DOHH2 (cell line): ENCODE data around the gene JPH2.

Experiments used
- EZH2phosphoT487 ChIP-seq: fragments of 200-600 bp; sonication (generic); IDR thresholded peaks from 2 replicates; pipeline ENCODE4 v1.6.1; 2017; ENCODE audit warnings: borderline replicate concordance, mild to moderate bottlenecking, antibody characterized with exemption, low read length, moderate library complexity, mixed read lengths
- TF ChIP-seq, protein P1 (sequence below): fragments of 200-600 bp; sonication (generic); IDR thresholded peaks from one replicate; pipeline ENCODE4 v1.5.1; 2014; ENCODE audit warnings: antibody characterized with exemption, mild to moderate bottlenecking, low read depth, low read length; ENCODE audit not compliant: poor library complexity, severe bottlenecking

DNA sequence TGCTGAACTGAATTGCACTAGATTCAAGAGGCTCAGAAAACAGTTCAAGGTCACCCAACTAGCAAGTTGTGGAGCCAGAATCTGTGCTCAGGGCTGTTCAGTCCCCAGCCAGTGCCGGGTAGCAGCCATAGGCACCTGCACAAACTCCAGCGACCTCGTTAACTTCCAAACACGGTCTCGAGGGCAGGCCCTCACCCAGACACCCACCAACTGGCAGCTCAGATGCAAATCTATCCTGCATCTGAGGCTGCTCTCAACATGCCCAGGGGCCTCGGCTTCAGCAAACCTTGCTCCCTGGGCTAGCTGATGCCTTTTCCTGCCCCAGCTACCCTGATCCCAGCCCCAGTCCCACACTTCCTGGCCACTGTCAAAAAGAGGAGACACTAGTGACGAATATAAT is 3.7 kb downstream of the JPH2 start:
- TF ChIP-seq, protein P1, sequence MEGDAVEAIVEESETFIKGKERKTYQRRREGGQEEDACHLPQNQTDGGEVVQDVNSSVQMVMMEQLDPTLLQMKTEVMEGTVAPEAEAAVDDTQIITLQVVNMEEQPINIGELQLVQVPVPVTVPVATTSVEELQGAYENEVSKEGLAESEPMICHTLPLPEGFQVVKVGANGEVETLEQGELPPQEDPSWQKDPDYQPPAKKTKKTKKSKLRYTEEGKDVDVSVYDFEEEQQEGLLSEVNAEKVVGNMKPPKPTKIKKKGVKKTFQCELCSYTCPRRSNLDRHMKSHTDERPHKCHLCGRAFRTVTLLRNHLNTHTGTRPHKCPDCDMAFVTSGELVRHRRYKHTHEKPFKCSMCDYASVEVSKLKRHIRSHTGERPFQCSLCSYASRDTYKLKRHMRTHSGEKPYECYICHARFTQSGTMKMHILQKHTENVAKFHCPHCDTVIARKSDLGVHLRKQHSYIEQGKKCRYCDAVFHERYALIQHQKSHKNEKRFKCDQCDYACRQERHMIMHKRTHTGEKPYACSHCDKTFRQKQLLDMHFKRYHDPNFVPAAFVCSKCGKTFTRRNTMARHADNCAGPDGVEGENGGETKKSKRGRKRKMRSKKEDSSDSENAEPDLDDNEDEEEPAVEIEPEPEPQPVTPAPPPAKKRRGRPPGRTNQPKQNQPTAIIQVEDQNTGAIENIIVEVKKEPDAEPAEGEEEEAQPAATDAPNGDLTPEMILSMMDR: no peak
- TF ChIP-seq EZH2phosphoT487: no peak
